Stimulated activated naive CD8-positive, alpha-beta T cell treated with anti-CD3 and anti-CD28 coated beads, Interleukin-15, amount 100 ng/mL, for 72 hours (primary cell): Measurements from ENCODE around the gene STMN1.

ENCODE experiments used
- ATAC-seq: fragments of 150-1000 bp; cut with Tn5 transposase; 2 replicates; pipeline ENCODE4 v1.10.0; 2021; ENCODE audit warnings: mild to moderate bottlenecking, moderate library complexity
- DNase-seq, 2 donors: peaks; one replicate each; pipeline ENCODE4 v3.0.0; 2021 to 2022
- H3K27ac Mint-ChIP-seq, 2 donors: one replicate each; pipeline ENCODE4 v1.8.0; 2022; ENCODE audit warnings: mild to moderate bottlenecking in 2 of 2, mixed read lengths in 2 of 2, moderate library complexity in 2 of 2
- H3K27me3 Mint-ChIP-seq: one replicate; pipeline ENCODE4 v1.8.0; 2022; ENCODE audit warnings: mixed read lengths
- H3K4me1 Mint-ChIP-seq: one replicate; pipeline ENCODE4 v1.8.0; 2022; ENCODE audit warnings: mild to moderate bottlenecking, mixed read lengths
- H3K4me3 Mint-ChIP-seq, 2 donors: one replicate each; pipeline ENCODE4 v1.8.0; 2022; ENCODE audit warnings: mild to moderate bottlenecking in 2 of 2, mixed read lengths in 2 of 2, moderate library complexity in 1 of 2
- H3K9me3 Mint-ChIP-seq, 2 donors: one replicate each; pipeline ENCODE4 v1.8.0; 2022; ENCODE audit warnings: mixed read lengths in 2 of 2

The STMN1 gene

GRCh38 chr1:25871086-25871703 lies 35.0 kb downstream of the STMN1 start:
- Mint-ChIP-seq H3K9me3 (no peaks in the 10 kb centered on the region), H3K27me3 (peaks cover 5% of the 10 kb centered on the region), H3K27ac (no peak overlapping the region), H3K4me1 (peaks cover 30% of the 10 kb centered on the region), H3K4me3 (no peak overlapping the region)
- no peak for DNase-seq
- ATAC-seq = no peak

DNA sequence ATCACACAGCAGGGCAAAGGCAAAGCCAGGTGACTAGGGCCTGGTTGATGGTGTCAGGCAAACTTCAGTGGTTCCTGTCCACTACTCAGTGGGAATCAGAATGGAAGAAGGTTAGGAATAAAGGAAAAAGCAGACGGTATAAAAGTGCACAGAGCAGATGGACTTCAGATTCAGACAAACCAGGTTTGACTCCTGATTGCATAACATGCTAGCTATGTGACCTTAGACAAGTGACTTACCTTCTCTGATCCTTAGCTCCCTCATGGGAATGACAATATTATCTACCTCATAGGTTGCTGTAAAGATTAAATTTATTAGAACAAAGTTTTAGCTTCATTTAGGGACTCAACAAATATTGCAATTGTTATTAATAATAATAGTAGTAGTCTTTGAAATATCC lies 35.6 kb downstream of the STMN1 start:
- no peak overlapping the region for H3K4me3 Mint-ChIP-seq
- peaks cover 30% of the 10 kb centered on the region for H3K4me1 Mint-ChIP-seq
- H3K27me3 Mint-ChIP-seq = no peaks in the 10 kb centered on the region
- DNase-seq (no peak), ATAC-seq (no peak)
- no peaks in the 10 kb centered on the region for H3K9me3 Mint-ChIP-seq
- no peak overlapping the region for H3K27ac Mint-ChIP-seq

DNA sequence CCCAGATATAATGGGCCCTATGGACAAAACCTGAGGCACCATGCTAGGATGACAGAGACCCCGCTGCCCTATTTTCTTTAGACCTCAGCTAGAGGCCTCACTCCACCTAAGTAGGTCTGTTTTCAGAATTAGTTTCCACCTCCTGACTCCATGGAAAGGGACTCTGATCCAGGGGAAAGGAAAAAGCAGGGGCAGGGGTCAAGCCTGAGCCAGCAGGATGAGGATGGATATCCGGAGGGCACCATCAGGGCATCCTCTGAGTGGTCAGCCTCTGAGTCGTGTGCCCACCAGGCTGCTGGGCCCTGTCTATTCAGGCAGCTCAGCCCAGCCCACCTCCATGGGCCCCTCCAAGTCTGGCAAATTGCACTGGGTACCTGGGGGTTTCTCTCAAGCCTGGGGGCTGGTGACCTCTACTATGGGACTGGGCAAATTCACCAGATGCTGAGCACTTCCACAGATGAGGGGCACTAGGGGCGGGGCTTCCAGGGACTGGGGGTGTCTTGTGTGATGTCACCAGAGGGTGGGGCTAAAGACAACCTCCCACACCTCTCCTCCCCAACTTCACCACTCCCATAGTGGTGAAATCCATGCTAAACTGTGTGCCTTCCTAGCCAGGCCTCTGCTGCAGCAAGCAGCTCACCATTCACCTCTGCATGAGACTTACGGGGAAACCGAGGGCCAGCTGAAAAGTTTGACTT lies 36.2 kb downstream of the STMN1 start:
- DNase-seq (no peak), ATAC-seq (no peak)
- peaks cover 28% of the 10 kb centered on the region for H3K4me1 Mint-ChIP-seq
- no peaks in the 10 kb centered on the region for H3K9me3 Mint-ChIP-seq
- H3K27ac Mint-ChIP-seq = no peak overlapping the region
- H3K4me3 Mint-ChIP-seq = no peak overlapping the region
- no peaks in the 10 kb centered on the region for H3K27me3 Mint-ChIP-seq

DNA sequence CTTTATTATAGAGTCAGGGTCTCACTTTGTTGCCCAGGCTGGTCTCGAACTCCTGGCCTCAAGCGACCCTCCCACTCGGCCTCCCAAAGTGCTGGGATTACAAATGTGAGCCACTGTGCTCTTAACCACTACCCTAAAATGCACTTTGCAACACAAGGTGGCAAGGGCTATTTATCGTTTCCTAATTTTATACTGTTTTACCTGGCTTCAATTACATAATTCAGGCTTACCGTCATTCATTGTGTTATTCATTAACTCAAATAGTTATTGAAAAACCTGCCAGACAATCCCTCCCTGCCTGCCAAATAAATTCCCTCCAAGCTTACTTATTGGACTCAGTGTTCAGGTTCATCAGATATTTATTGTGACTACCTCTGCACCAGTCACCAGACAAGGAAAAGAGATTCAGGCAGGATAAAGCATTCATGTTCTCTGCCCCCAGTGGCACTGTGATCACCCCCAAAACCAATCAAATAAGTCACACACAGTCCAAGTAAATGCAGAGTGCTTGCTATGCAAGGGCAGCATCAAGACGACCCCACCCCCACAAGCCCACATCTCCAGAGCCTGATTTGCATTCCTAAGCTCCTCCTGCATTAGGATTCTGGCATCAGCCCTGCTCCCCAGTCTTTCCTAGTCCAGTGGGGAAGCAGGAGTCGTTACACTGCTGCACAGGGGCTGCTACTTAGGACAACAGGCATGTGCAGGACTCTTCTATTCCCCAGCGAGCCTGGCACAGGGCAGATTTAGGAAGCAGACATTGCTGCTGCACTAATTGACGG lies 38.8 kb downstream of the STMN1 start:
- Mint-ChIP-seq H3K4me1 (peaks cover 6% of the 10 kb centered on the region), H3K27me3 (no peaks in the 10 kb centered on the region), H3K27ac (no peak overlapping the region), H3K9me3 (no peaks in the 10 kb centered on the region), H3K4me3 (no peak overlapping the region)
- DNase-seq = no peak
- ATAC-seq = no peak

DNA sequence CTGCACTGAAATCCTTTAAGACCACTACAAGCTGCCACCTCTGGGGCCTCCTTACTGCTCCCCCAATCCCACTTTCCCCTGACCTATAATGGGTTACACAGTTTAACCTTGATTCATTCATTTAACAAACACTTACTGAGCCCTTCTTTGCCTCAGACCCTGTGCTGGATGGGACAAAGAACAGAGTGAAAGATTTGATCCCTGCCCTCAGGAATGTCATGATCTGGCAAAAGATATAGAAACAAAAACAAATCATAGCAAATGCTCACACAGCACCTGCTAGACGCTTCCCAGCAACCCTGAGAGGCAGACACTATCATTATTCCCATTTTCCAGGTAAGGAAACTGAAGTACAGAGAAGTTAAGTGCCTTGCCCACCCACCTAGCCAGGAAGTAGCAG lies 39.9 kb downstream of the STMN1 start:
- Mint-ChIP-seq H3K4me3 (no peak overlapping the region), H3K27ac (no peak overlapping the region), H3K27me3 (no peaks in the 10 kb centered on the region), H3K9me3 (no peaks in the 10 kb centered on the region), H3K4me1 (peaks cover 11% of the 10 kb centered on the region)
- no peak for DNase-seq
- ATAC-seq = no peak

- no peak for DNase-seq
- no peak for ATAC-seq
- Mint-ChIP-seq H3K9me3 (no peaks in the 10 kb centered on the region), H3K27me3 (no peaks in the 10 kb centered on the region), H3K4me3 (no peak overlapping the region), H3K4me1 (peaks cover 15% of the 10 kb centered on the region), H3K27ac (peak overlapping the region in 1 of 2 donors; percentile 60)
These were observed 41.8 kb downstream of the STMN1 start for GRCh38 chr1:25864434-25864833.

- Mint-ChIP-seq H3K4me1 (peaks cover 21% of the 10 kb centered on the region), H3K9me3 (no peaks in the 10 kb centered on the region), H3K27me3 (no peaks in the 10 kb centered on the region), H3K4me3 (no peak overlapping the region), H3K27ac (no peak overlapping the region)
- no peak for DNase-seq
- no peak for ATAC-seq
These were observed 42.5 kb downstream of the STMN1 start for GRCh38 chr1:25863486-25864262.

- Mint-ChIP-seq H3K27me3 (no peaks in the 10 kb centered on the region), H3K4me3 (no peak overlapping the region), H3K27ac (peak overlapping the region in 1 of 2 donors; percentile 44), H3K4me1 (peaks cover 28% of the 10 kb centered on the region), H3K9me3 (no peaks in the 10 kb centered on the region)
- no peak for DNase-seq
- no peak for ATAC-seq
These were observed 43.3 kb downstream of the STMN1 start for GRCh38 chr1:25862785-25863485.

DNA sequence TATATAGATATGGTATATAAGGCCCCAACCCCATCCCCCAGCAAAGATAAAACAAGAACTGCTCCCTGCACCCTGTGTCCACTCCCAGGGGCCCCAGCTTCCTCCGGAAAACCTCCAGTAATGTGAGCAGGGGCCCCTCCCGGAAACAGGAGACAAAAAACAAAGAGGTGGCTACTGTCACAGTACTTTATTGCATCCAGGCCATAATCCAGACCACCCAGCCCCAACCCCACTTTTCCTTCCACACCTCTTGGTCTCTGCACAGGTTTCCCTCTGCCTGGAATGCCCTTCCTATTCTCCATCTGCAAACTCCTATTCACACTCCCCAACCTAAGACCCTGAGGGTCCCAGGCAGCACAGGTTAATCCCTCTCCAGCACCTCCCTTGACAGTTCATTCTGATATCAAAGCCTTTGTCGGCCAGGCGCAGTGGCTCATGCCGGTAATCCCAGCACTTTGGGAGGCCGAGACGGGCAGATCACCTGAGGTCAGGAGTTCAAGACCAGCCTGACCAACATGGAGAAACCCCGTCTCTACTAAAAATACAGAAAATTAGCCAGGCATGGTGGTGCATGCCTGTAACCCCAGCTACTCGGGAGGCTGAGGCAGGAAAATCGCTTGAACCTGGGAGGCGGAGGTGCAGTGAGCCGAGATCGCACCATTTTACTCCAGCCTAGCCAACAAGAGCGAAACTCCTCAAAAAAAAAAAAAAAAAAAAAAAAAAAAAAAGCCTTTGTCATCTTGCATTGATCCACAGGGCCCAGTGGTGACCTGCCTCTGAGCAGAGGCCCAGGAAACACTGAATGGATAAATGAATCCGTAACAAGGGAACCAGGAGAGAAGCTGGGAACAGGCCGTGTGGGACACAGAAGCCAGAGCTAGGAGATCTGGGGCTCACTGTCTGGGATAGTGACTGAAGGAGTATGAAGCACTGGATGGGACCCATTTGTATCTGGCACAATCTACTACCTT lies 44.6 kb downstream of the STMN1 start:
- peak overlapping the region in 1 of 2 donors; percentile 55 for H3K27ac Mint-ChIP-seq
- H3K4me1 Mint-ChIP-seq = peaks cover 28% of the 10 kb centered on the region
- H3K9me3 Mint-ChIP-seq = no peaks in the 10 kb centered on the region
- DNase-seq (no peak), ATAC-seq (no peak)
- peak overlapping the region; percentile 39 to 47 for H3K4me3 Mint-ChIP-seq
- H3K27me3 Mint-ChIP-seq = no peaks in the 10 kb centered on the region

DNA sequence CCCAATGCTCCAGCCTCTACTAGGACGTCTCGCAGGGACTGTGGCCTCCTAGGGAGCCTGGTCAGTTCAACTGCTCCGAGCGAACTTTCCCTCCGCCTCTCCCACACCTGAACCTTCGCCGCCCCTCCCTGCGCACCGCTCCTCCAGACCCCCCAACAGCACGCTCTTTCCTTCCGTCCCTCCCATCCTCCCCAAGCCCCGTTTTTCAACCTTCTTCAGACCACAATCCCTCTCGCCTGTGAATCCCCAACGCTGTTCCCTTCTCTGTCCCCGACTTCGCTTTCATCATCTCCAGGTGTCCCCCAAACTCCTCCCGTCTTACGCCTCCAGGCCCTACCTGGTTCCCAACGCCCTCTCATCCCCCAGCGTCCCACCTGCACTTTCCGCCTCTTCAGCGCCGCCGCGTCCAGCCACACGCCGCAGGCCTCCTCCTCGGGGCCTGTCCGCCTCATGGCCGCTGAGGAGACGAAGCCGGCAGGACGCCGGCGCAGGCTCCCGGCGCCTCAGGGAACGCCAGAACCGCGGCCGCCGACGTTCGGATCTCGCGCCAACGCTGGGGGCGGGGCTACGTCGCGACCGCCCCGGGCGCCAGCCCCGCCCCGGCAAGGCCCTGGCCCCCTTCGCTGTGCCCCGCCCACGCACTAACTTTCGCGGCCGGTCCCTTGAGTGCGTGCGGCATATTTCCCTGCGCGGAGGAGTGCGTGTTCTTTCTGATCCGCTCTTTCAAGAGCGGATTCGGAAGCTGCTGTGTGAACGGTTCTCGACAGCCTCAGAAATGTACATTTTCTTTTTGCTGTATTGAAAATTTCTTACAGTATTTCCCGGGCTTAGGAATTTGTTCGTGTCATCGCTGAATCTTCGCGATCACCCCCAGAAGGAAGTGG lies 47.1 kb downstream of the STMN1 start, which contains the start of gene AUNIP:
Gene AUNIP, minus strand, starts transcription at position 552 of the 884 bp plus-strand sequence. Its CDS starts 100 bp downstream, at position 452.
- peaks cover 21% of the 10 kb centered on the region for H3K4me1 Mint-ChIP-seq
- H3K4me3 Mint-ChIP-seq = peak within 1 kb of the TSS; percentile 89 to 90
- H3K9me3 Mint-ChIP-seq = no peaks in the 10 kb centered on the region
- DNase-seq (peak; percentile 92 to 93), ATAC-seq (peak; percentile 96)
- H3K27ac Mint-ChIP-seq = peak within 1 kb of the TSS; percentile 95 to 98
- H3K27me3 Mint-ChIP-seq = no peaks in the 10 kb centered on the region

DNA sequence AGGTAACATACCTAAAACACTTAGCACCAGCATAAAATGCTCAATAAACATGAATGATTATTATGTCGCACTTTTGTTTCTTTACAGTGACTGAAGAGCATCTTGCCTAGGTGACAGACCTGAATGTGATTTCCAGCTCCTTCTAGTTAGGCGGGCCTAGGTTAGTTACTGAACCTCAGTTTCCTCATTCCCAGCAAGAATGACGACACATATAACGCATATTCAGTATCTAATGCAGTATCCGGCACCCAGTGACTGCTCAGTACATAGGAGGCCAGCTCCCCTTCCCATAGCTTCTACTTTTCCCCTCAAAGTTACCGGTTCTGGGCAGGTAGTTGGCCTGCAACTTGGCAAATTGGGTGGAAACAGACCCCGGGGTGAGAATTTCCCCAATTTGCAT lies 47.7 kb downstream of the STMN1 start:
- Mint-ChIP-seq H3K9me3 (no peaks in the 10 kb centered on the region), H3K4me3 (peak overlapping the region; percentile 89 to 90), H3K4me1 (peaks cover 21% of the 10 kb centered on the region), H3K27ac (peak overlapping the region; percentile 95 to 98), H3K27me3 (no peaks in the 10 kb centered on the region)
- ATAC-seq (no peak), DNase-seq (no peak)

DNA sequence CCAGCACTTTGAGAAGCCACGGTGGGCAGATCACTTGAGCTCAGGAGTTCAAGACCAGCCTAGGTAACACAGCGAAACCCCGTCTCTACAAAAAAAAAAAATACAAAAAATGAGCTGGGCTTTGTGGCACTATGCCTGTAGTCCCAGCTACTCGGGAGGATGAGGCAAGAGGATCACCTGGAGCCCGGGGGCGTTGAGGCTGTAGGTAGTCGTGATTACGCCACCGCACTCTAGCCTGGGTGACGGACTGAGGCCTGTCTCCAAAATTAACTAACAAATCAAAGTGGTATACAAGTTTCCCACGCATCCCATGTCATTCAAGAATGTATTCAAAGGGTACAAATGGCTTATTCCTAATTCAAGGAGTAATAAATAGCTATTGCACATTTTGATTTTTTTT lies 49.4 kb downstream of the STMN1 start:
- ATAC-seq = no peak
- Mint-ChIP-seq H3K27me3 (no peaks in the 10 kb centered on the region), H3K4me3 (no peak overlapping the region), H3K9me3 (no peaks in the 10 kb centered on the region), H3K4me1 (peaks cover 21% of the 10 kb centered on the region), H3K27ac (no peak overlapping the region)
- DNase-seq = no peak

DNA sequence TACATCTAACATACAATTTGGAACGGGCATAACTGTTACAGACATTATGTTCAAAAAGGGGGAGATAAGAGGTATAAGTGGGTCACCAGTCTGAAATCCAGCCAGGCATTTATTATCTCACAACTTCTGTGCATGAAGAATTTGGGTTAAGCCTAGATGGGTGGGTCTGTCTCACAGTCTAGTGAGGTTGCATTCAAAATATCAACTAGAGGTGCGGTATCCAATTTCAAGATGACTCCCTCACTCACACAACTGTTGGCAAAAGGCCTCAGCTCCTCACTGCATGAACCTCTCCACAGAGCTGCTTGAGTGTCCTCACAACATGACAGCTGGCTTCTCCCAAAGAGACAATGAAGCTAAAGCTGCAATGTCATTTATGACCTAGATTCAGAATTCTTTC lies 51.7 kb downstream of the STMN1 start:
- no peaks in the 10 kb centered on the region for H3K27me3 Mint-ChIP-seq
- no peak overlapping the region for H3K4me3 Mint-ChIP-seq
- DNase-seq = no peak
- peaks cover 12% of the 10 kb centered on the region for H3K4me1 Mint-ChIP-seq
- no peak for ATAC-seq
- H3K27ac Mint-ChIP-seq = no peak overlapping the region
- H3K9me3 Mint-ChIP-seq = no peaks in the 10 kb centered on the region
